ENCODE measurements around the gene GPR149. TPM values are rescaled to one million over a fixed set of nuclear protein-coding genes. Genes with fewer than 3 reads are reported as not detected.

GPR149 gene
- total RNA-seq, 1 experiment from 2014 or later = not detected

DNA sequence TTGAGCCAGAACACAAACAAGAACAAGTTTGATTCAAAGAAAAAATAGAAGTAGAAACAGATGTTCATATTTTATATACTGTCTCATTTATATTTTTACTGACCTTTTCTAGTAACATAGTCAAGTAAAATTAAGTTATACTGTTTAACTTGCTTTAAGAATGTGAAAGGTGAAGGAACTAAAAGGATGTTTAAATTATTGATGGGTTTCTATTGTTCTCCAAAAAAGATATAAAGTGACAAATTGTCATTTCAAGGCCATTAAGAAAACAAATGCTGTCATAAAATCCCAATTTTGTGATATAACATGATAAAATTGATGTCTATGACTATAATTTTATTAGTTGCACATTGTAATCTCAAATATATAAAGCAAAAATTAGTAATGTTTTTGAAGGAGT lies 7.3 kb downstream of the GPR149 start:
- BruUV-seq (replicated peaks) = no TSS peak
- Histone ChIP-seq H3K4me3 (replicated peaks in 1 of 2; ENCODE audit: low read depth in 1 of 2, low read length in 2 of 2) (no peak overlapping the region), H3K4me2 (ENCODE audit: low read length) (no peak overlapping the region), H3K36me3 (ENCODE audit: control insufficient read depth in 1 of 2, insufficient read depth in 2 of 2, low read length in 2 of 2) (no peaks in the 10 kb centered on the region), H3K9me3 (ENCODE audit: control insufficient read depth in 1 of 2, insufficient read depth in 1 of 2, low read depth in 1 of 2, low read length in 2 of 2) (no peaks in the 10 kb centered on the region), H3K27me3 (ENCODE audit: insufficient read depth, low read length) (no peaks in the 10 kb centered on the region), H2AFZ (ENCODE audit: low read depth, low read length, poor library complexity, severe bottlenecking) (no peak overlapping the region), H3K9ac (ENCODE audit: low read length) (no peak overlapping the region), H4K20me1 (ENCODE audit: insufficient read depth) (no peaks in the 10 kb centered on the region), H3K4me1 (ENCODE audit: control insufficient read depth in 1 of 2, insufficient read depth in 2 of 2, low read length in 2 of 2) (no peaks in the 10 kb centered on the region), H3K27ac (ENCODE audit: low read depth, low read length) (no peak overlapping the region), H3K9me2 (ENCODE audit: insufficient read depth) (0 out of 2 replicates have a peak, but pooled peaks cover under 1% of the 10 kb centered on the region), H3K79me2 (ENCODE audit: insufficient read depth, low read length) (no peaks in the 10 kb centered on the region)
- TF ChIP-seq ZFX (IDR thresholded peaks at IDR 0.05) = no peak
- no peak for DNase-seq (ENCODE audit: low read depth, low spot score)
- no peak for ATAC-seq
- CTCF ChIA-PET = no interaction called here
- RAD21 ChIA-PET (ENCODE audit: low non-redundant PET in 1 of 2, low total read pairs in 2 of 2, uncharacterized antibody in 2 of 2, unreplicated experiment in 2 of 2) = no interaction called here
- intact Hi-C loops (cut with micrococcal nuclease) = no loop called here
- POLR2A ChIA-PET = no interaction called here

DNA sequence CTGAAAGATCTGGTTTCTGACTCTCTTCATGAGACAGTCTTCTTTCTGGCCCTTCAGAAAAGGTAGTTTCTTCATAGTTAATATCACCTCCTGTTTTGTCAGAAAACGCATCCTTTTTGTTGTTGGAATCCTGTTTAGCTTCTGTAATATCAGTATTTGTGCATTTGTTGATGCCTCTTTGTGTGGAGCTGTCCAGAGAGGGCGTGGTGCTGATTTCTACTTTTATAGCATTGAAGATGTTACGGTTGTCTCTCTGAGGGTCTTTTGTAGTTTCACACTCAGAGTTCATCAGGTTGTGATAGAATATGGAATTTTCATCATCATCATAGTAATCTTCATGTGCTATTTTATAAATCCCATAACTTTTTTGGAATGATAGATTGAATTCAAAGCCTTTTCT lies 8.9 kb downstream of the GPR149 start:
- no peak overlapping the region for H3K27ac ChIP-seq (ENCODE audit: low read depth, low read length)
- intact Hi-C loops (cut with micrococcal nuclease) = no loop called here
- DNase-seq (ENCODE audit: low read depth, low spot score) = no peak
- H3K79me2 ChIP-seq (ENCODE audit: insufficient read depth, low read length) = no peaks in the 10 kb centered on the region
- H3K4me1 ChIP-seq (ENCODE audit: control insufficient read depth in 1 of 2, insufficient read depth in 2 of 2, low read length in 2 of 2) = no peaks in the 10 kb centered on the region
- H3K9ac ChIP-seq (ENCODE audit: low read length) = no peak overlapping the region
- H3K36me3 ChIP-seq (ENCODE audit: control insufficient read depth in 1 of 2, insufficient read depth in 2 of 2, low read length in 2 of 2) = no peaks in the 10 kb centered on the region
- H4K20me1 ChIP-seq (ENCODE audit: insufficient read depth) = no peaks in the 10 kb centered on the region
- ChIA-PET RAD21 (ENCODE audit: low non-redundant PET in 1 of 2, low total read pairs in 2 of 2, uncharacterized antibody in 2 of 2, unreplicated experiment in 2 of 2) (no interaction called here), CTCF (no interaction called here), POLR2A (no interaction called here)
- H2AFZ ChIP-seq (ENCODE audit: low read depth, low read length, poor library complexity, severe bottlenecking) = no peak overlapping the region
- H3K4me3 ChIP-seq (replicated peaks in 1 of 2; ENCODE audit: low read depth in 1 of 2, low read length in 2 of 2) = no peak overlapping the region
- H3K9me3 ChIP-seq (ENCODE audit: control insufficient read depth in 1 of 2, insufficient read depth in 1 of 2, low read depth in 1 of 2, low read length in 2 of 2) = no peaks in the 10 kb centered on the region
- no peak for ATAC-seq
- H3K27me3 ChIP-seq (ENCODE audit: insufficient read depth, low read length) = no peaks in the 10 kb centered on the region
- TF ChIP-seq EZH2phosphoT487 (IDR thresholded peaks at IDR 0.05; ENCODE audit: borderline replicate concordance) (no peak), SP1 (IDR thresholded peaks at IDR 0.05; ENCODE audit: low read depth) (no peak), SRF (IDR thresholded peaks at IDR 0.05; ENCODE audit: low read depth) (no peak), ELF1 (IDR thresholded peaks at IDR 0.05; ENCODE audit: borderline replicate concordance, low read depth) (no peak), CEBPB (IDR thresholded peaks at IDR 0.05; ENCODE audit: low read depth) (no peak), POLR2AphosphoS5 (IDR thresholded peaks at IDR 0.05; ENCODE audit: low read depth, low read length) (no peak)
- TF ChIP-seq, protein P1, sequence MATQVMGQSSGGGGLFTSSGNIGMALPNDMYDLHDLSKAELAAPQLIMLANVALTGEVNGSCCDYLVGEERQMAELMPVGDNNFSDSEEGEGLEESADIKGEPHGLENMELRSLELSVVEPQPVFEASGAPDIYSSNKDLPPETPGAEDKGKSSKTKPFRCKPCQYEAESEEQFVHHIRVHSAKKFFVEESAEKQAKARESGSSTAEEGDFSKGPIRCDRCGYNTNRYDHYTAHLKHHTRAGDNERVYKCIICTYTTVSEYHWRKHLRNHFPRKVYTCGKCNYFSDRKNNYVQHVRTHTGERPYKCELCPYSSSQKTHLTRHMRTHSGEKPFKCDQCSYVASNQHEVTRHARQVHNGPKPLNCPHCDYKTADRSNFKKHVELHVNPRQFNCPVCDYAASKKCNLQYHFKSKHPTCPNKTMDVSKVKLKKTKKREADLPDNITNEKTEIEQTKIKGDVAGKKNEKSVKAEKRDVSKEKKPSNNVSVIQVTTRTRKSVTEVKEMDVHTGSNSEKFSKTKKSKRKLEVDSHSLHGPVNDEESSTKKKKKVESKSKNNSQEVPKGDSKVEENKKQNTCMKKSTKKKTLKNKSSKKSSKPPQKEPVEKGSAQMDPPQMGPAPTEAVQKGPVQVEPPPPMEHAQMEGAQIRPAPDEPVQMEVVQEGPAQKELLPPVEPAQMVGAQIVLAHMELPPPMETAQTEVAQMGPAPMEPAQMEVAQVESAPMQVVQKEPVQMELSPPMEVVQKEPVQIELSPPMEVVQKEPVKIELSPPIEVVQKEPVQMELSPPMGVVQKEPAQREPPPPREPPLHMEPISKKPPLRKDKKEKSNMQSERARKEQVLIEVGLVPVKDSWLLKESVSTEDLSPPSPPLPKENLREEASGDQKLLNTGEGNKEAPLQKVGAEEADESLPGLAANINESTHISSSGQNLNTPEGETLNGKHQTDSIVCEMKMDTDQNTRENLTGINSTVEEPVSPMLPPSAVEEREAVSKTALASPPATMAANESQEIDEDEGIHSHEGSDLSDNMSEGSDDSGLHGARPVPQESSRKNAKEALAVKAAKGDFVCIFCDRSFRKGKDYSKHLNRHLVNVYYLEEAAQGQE (IDR thresholded peaks at IDR 0.05; ENCODE audit: low read depth) = peak; percentile 94
- TF ChIP-seq, protein P2, sequence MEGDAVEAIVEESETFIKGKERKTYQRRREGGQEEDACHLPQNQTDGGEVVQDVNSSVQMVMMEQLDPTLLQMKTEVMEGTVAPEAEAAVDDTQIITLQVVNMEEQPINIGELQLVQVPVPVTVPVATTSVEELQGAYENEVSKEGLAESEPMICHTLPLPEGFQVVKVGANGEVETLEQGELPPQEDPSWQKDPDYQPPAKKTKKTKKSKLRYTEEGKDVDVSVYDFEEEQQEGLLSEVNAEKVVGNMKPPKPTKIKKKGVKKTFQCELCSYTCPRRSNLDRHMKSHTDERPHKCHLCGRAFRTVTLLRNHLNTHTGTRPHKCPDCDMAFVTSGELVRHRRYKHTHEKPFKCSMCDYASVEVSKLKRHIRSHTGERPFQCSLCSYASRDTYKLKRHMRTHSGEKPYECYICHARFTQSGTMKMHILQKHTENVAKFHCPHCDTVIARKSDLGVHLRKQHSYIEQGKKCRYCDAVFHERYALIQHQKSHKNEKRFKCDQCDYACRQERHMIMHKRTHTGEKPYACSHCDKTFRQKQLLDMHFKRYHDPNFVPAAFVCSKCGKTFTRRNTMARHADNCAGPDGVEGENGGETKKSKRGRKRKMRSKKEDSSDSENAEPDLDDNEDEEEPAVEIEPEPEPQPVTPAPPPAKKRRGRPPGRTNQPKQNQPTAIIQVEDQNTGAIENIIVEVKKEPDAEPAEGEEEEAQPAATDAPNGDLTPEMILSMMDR (IDR thresholded peaks at IDR 0.05 in 2 of 3, conservative IDR thresholded peaks at IDR 0.05 in 1 of 3; ENCODE audit: borderline replicate concordance in 1 of 3, insufficient read depth in 1 of 3, low read depth in 2 of 3, low read length in 2 of 3) = no peak
- H3K9me2 ChIP-seq (ENCODE audit: insufficient read depth) = 0 out of 2 replicates have a peak, but pooled peaks cover 3% of the 10 kb centered on the region
- no TSS peak for BruUV-seq (replicated peaks)
- no peak overlapping the region for H3K4me2 ChIP-seq (ENCODE audit: low read length)
